ENCODE results near the gene FUNDC2.

DNA sequence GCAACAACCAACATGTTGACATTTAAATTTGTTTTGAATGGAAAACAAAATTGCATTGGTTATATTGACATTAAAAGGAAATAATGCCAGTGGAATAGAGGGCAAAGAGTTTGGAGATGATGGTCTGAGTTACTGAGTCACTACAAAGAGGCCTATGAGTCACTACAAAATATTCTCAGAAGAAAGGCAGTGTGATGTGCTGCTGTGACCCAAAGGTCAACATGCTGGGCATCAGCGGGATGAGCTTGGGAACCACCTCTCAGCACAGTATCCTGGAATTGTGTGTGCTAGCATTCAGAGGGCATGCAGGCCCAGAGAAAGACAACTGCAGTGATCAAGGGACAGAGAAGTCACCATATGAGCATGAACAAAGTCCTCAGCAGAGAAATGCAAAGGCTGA, 41.5 kb downstream of the FUNDC2 start:
- TF ChIP-seq EZH2 (IDR thresholded peaks at IDR 0.05; ENCODE audit: borderline replicate concordance, low read depth, low read length, severe bottlenecking) (no peak), POLR2A (IDR thresholded peaks at IDR 0.05; ENCODE audit: low read depth, low read length) (no peak), POLR2AphosphoS5 (IDR thresholded peaks at IDR 0.05; ENCODE audit: insufficient read depth, low read depth, low read length) (no peak), JUN (IDR thresholded peaks at IDR 0.05; ENCODE audit: borderline replicate concordance, insufficient read depth, insufficient read length, low read depth) (peak; percentile 61)
- TF ChIP-seq, protein P1, sequence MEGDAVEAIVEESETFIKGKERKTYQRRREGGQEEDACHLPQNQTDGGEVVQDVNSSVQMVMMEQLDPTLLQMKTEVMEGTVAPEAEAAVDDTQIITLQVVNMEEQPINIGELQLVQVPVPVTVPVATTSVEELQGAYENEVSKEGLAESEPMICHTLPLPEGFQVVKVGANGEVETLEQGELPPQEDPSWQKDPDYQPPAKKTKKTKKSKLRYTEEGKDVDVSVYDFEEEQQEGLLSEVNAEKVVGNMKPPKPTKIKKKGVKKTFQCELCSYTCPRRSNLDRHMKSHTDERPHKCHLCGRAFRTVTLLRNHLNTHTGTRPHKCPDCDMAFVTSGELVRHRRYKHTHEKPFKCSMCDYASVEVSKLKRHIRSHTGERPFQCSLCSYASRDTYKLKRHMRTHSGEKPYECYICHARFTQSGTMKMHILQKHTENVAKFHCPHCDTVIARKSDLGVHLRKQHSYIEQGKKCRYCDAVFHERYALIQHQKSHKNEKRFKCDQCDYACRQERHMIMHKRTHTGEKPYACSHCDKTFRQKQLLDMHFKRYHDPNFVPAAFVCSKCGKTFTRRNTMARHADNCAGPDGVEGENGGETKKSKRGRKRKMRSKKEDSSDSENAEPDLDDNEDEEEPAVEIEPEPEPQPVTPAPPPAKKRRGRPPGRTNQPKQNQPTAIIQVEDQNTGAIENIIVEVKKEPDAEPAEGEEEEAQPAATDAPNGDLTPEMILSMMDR (IDR thresholded peaks at IDR 0.05; ENCODE audit: extremely low read depth in 1 of 2, insufficient read depth in 1 of 2, low read depth in 1 of 2, low read length in 2 of 2), result no peak

Measured in endothelial cell of umbilical vein (primary cell).